ENCODE data around the gene LARGE1.

LARGE1 gene

GRCh38 chr22:33728847-33729246 lies 191.4 kb downstream of the LARGE1 start:
- no peaks in the 10 kb centered on the region for H3K27me3 ChIP-seq (ENCODE audit: insufficient read depth, poor library complexity, severe bottlenecking)
- H3K27ac ChIP-seq (replicated peaks) = no peak overlapping the region
- H3K4me3 ChIP-seq (replicated peaks; ENCODE audit: insufficient read depth, low read length) = no peak overlapping the region
- TF ChIP-seq POLR2AphosphoS5 (IDR thresholded peaks at IDR 0.05; ENCODE audit: low read depth) (no peak), CTCF (IDR thresholded peaks at IDR 0.05; ENCODE audit: insufficient read depth, low read length) (no peak), REST (IDR thresholded peaks at IDR 0.05; ENCODE audit: insufficient replicate concordance, low read depth) (no peak), SPI1 (IDR thresholded peaks at IDR 0.05; ENCODE audit: borderline replicate concordance, low read depth) (no peak), GABPA (IDR thresholded peaks at IDR 0.05; ENCODE audit: low read depth) (no peak)
- no peak for DNase-seq (ENCODE audit: low read depth in 1 of 2, low spot score in 1 of 2)

- TF ChIP-seq GABPA (IDR thresholded peaks at IDR 0.05; ENCODE audit: low read depth) = no peak
- TF ChIP-seq POLR2AphosphoS5 (IDR thresholded peaks at IDR 0.05; ENCODE audit: low read depth) = no peak
- TF ChIP-seq SPI1 (IDR thresholded peaks at IDR 0.05; ENCODE audit: borderline replicate concordance, low read depth) = no peak
- TF ChIP-seq REST (IDR thresholded peaks at IDR 0.05; ENCODE audit: insufficient replicate concordance, low read depth) = no peak
- TF ChIP-seq CTCF (IDR thresholded peaks at IDR 0.05; ENCODE audit: insufficient read depth, low read length) = no peak
- H3K4me3 ChIP-seq (replicated peaks; ENCODE audit: insufficient read depth, low read length) = no peak overlapping the region
- no peak overlapping the region for H3K27ac ChIP-seq (replicated peaks)
- DNase-seq (ENCODE audit: low read depth in 1 of 2, low spot score in 1 of 2) = no peak
- H3K27me3 ChIP-seq (ENCODE audit: insufficient read depth, poor library complexity, severe bottlenecking) = no peaks in the 10 kb centered on the region
Observed at GRCh38 chr22:33726294-33726734, 194.0 kb downstream of the LARGE1 start.

GRCh38 chr22:33723915-33724314 lies 196.4 kb downstream of the LARGE1 start:
- Histone ChIP-seq H3K27ac (replicated peaks) (no peak overlapping the region), H3K27me3 (ENCODE audit: insufficient read depth, poor library complexity, severe bottlenecking) (no peaks in the 10 kb centered on the region), H3K4me3 (replicated peaks; ENCODE audit: insufficient read depth, low read length) (no peak overlapping the region)
- peak in 1 of 2 experiments; percentile 29 for DNase-seq (ENCODE audit: low read depth in 1 of 2, low spot score in 1 of 2)
- no peak for TF ChIP-seq POLR2AphosphoS5 (IDR thresholded peaks at IDR 0.05; ENCODE audit: low read depth)
- TF ChIP-seq SPI1 (IDR thresholded peaks at IDR 0.05; ENCODE audit: borderline replicate concordance, low read depth) = peak; percentile 91
- TF ChIP-seq CTCF (IDR thresholded peaks at IDR 0.05; ENCODE audit: insufficient read depth, low read length) = no peak
- no peak for TF ChIP-seq REST (IDR thresholded peaks at IDR 0.05; ENCODE audit: insufficient replicate concordance, low read depth)
